Measurements from ENCODE around the gene TSPAN10. TPM values are rescaled to one million over a fixed set of nuclear protein-coding genes. Genes with fewer than 3 reads are reported as not detected.
A peak's percentile ranks its signal among the peaks of the same experiment; 100 is the strongest.
"Not testable (repeated sequence)": the region's sequence is repeated elsewhere in the genome, so short reads cannot be mapped to it uniquely, and the experiment has no call there.

TSPAN10 gene
- 1 to 10 TPM; 2.6 to 7.0 (median 4.2) TPM for polyA plus RNA-seq (ENCODE audit: insufficient read length in 3 of 3)
- long read RNA-seq, donor 1, partial matches to known transcripts = 0 of 2 reads
- long read RNA-seq, donor 1, other reads (novel, unspliced or antisense) = 0 of 2 reads
- long read RNA-seq, donor 2, partial matches to known transcripts = 0 of 1 reads
- long read RNA-seq, donor 2, other reads (novel, unspliced or antisense) = 0 of 1 reads
- long read RNA-seq, donor 3, partial matches to known transcripts = 0 of 1 reads
- long read RNA-seq, donor 3, other reads (novel, unspliced or antisense) = 0 of 1 reads
- long read RNA-seq, donor 4, partial matches to known transcripts = 0 of 6 reads
- long read RNA-seq, donor 4, other reads (novel, unspliced or antisense) = 0 of 6 reads
- long read RNA-seq, donor 5 = 0 reads
- long read RNA-seq, donor 6, transcript TSPAN10-203 (4 exons, 1,837 nt) = major isoform, 5 of 6 reads
- long read RNA-seq, donor 6, partial matches to known transcripts = 0 of 6 reads
- long read RNA-seq, donor 6, other reads (novel, unspliced or antisense) = 0 of 6 reads
- long read RNA-seq, donor 7, partial matches to known transcripts = 0 of 5 reads
- long read RNA-seq, donor 7, other reads (novel, unspliced or antisense) = 0 of 5 reads
- long read RNA-seq, donor 8 = 0 reads
- long read RNA-seq, donor 9, partial matches to known transcripts = 0 of 3 reads
- long read RNA-seq, donor 9, other reads (novel, unspliced or antisense) = 0 of 3 reads
- long read RNA-seq, donor 10, partial matches to known transcripts = 0 of 1 reads
- long read RNA-seq, donor 10, other reads (novel, unspliced or antisense) = 0 of 1 reads
- long read RNA-seq, donor 11, partial matches to known transcripts = 0 of 4 reads
- long read RNA-seq, donor 11, other reads (novel, unspliced or antisense) = 0 of 4 reads
- long read RNA-seq, donor 12, partial matches to known transcripts = 0 of 4 reads
- long read RNA-seq, donor 12, other reads (novel, unspliced or antisense) = 0 of 4 reads
- long read RNA-seq, donor 13, partial matches to known transcripts = 0 of 2 reads
- long read RNA-seq, donor 13, other reads (novel, unspliced or antisense) = 0 of 2 reads
- long read RNA-seq, donor 14 = 0 reads
- long read RNA-seq, donor 15 = 0 reads
- long read RNA-seq, donor 16, partial matches to known transcripts = 0 of 2 reads
- long read RNA-seq, donor 16, other reads (novel, unspliced or antisense) = 0 of 2 reads

DNA sequence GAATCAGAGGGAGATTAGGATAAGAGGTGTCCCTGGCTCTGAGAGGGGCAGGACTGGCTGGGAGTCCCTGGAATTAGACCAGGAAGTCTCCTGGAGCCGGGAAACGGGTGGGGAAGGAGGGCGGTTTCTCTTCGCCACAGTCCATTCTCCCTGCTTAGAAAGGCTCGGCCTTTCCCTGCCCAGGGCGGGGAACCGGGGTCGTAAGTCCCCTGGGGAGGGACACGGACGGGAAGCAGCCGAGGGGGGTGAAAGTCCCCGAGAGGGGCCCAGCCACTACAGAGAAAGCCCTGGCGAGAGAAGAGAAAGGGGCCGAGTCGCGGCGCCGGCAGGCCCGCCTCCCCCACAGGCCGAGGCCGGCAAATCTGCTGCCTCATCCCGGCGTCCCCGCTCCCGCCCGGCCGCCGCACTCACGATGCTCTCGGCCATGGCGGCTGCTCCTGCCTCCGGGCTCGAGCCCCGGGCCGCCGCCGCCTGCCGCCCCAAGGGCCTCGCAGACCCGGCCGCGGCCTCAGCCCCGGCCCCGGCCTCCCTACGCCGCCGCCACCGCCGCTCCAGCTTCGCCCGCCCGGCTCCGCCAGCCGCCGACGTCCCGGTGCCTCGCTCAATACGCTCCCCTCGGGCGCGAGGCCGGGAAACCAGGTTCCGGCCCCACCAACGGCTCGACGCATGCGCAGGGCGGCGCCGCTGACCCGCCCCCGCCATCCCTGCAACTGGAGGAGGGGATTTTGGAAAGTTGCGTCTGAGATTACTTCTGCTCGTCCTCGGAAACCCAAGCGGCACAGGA, at the start of gene TSPAN10, which contains the start of gene NPLOC4:
TSS of gene TSPAN10 (plus strand) at position 692 of the 784 bp plus-strand sequence. CDS start 5,217 bp downstream, outside the sequence.
TSS of gene NPLOC4 (minus strand) at position 608 of the 784 bp plus-strand sequence. CDS start at position 426, 182 bp downstream.
- peak; percentile 86 for DNase-seq

DNA sequence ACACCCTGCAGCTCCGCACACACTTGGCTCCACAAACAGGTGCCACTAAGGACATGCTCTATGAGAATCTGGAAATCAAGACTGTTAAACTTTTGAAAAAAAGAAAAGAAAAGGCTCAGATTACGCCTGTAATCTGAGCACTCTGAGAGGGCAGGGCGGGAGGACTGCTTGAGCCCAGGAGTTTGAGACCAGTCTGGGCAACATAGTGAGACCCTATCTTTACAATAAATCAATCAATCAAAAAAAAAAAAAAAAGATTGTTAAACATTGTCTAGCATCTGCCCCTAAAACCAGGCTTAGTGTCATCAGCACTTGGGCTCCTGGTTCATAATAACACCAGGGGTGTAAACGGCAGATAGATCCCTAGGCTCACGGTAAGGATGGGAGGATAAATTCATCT, 47.4 kb upstream of the TSPAN10 start:
- DNase-seq = no peak

DNA sequence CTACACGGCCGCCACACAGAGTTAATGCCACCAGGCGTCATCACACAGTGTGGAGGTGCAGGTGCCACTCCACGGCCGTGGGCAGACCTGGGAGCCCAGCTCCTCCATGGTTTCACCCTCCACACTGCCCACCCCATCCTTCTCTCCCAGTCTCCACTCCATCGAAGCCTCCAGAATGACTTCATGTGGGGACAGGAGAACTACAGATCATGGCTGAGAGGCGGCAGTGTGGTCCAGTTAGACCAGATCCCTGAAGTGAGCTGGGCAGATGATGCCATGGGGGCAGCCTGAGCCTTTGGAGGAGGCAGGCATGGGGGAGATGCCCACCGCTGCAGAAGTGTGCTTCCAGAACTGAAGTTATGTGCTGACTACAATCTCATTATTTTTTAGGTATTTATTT, 46.9 kb upstream of the TSPAN10 start:
- no peak for DNase-seq

DNA sequence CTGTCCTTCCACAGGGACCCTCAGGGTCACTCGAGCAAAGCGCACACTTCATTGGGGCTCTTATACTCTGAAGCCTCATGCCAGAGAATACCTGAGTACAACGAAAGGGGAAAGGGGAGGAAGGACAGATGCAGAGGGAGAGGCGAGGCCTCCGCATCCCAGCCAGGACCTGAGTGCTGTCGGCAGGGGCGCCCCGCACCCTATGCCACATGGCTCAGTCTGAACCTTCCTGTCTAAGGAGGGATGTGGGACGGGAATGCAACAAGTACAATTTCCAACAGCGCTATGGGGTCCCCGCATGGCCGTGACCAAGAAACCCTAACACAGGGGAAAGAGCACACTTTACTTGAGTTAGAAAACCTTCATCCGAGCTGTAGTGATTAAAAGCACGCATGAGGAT, 45.0 kb upstream of the TSPAN10 start:
- DNase-seq = no peak

DNA sequence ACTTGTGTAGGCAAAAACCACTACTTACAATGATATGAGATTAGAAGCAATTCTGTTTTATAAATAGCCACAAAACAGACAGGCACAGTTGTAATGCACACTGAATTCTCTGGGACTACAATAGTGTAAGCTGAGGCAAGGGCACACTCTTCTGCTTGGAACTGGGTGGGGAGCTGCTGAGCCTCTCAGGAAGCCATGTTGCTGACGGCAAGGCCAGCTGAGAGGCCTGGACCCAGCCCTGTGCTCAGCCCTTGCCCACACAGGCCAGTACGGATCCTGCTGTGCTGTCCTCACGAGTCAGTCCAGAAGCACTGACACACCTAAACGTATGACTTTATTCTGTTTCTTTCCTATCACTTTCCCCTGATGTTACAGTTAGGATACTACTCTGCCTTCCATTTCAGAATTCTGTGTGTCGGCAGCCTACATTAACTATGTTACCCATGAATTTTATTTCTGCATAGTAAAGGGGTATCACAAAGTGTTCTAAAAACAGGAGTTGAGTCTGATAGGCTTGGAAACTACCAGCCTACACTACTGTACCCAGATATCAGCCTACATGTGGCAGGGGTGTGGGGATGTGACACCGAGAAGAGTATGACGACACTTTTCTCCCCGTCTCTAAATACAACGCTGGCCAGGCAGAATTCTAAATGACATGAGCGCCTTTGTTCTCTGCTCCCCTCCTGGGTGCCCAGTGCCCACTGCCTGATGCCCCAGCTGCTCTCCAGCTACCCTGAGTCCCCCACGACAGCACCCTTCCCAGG, 43.7 kb upstream of the TSPAN10 start:
- DNase-seq = no peak

DNA sequence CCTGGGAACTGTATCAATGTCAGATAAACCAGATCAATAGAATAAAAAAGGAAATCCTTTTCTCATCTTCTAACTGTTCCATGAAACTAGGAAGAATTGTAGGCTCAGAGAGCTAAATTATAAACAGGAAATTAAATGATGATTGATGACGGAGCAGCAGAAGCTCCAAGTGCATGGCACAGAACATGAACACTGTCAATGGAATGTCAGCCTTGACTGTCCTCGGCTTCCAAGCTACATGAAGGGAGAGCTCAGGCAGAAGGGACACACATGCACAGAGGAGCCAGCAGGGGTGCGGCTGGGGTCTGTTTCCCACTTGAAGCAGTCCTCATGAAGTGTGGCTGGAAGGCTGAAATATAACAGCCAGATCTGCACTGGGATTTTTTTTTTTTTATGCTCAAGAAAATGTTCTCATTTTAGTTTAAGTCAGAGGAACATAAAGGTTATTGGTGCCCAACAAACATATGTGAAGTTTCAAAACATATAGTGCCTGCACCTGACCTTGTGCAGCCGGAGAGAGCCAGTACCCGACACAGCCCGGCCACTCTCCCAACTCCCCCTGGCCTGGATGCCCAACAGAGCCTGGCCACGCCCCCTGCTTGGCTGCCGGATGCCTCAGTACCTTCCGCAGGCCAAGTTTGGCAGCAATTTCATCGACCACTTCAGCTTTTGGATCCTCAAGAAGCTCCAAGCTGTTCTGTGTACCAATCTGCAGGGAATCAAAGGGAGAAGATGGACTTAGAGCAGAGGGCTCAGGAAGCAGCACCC, 37.1 kb upstream of the TSPAN10 start:
- no peak for DNase-seq

DNA sequence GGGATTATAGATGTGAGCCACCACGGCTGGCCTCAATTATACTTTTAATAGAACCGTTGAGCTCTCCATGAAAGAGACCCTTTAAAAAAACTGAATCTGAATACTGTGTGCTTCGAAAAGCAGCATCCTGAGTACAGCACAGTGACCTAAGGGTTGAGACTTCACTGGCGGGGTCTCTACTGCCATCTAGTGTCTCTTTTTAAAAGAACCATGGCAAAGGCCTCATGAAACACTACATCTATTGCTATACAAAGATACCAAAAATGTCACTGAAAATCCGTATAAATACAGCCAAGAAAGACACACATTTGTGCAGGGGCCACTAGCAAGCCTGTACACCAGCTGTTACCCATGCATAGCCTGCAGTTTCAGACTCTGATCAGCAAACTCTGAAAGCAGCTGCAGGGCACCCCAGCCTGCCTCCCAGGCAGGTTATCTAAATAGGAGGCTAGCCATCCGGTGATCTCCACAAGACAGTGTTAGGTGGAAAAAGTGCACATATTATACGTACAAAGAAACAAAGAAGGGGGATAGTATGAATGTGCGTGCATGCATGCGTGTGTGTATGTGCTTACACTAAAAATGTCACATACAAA, 35.4 kb upstream of the TSPAN10 start:
- DNase-seq = peak; percentile 74

DNA sequence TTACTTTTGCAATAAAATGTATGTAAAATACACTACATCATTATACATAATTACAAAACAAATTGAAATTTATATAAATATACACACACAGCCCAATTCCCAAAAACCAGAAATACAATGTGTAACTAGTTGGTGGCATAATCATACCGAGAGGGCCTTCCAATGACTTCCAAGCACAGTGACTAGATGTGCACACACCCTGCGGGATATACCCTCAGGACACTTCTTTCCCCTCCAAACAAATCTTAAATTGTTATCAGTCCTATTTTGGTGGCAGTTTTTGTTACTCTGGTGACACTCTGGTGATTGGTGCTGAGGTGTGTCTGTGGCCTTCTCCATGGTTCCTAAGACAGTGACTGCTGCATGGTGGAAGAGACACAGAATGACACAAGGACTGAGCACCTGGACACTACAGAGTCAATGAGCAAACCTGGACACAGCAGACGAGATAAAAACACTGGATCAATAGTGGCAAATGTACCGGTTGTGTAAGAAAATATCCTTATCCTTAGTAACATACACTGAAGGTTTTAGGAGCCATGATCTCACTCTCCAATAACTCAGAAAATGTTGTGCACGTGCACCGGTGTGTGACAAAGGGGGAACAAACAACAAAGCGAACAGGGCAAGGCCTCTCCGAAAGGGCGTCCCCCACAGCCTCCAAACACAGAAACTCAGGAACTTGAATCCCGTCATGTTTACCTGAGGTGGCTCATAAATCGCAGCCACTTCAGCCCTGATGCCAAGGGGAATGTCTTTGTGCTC, 33.0 kb upstream of the TSPAN10 start:
- no peak for DNase-seq

DNA sequence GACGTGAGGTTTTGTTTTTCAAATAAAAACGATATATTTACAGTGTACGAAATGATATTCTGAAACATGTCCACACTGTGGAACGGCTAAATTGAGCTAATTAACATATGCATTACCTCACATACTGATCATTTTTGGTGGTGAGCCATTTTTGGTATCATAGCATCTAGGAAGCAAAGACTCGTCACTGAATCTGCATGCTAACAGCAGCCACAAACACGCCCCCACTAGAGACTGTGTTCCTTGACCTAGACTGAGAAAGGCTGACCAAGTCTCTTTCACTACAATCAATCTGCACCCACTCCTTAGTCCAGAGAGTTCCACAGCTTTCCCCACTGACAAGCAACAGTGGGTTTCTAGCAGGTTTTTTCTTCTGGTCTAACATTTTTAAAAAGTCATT, 29.6 kb upstream of the TSPAN10 start:
- DNase-seq = no peak

DNA sequence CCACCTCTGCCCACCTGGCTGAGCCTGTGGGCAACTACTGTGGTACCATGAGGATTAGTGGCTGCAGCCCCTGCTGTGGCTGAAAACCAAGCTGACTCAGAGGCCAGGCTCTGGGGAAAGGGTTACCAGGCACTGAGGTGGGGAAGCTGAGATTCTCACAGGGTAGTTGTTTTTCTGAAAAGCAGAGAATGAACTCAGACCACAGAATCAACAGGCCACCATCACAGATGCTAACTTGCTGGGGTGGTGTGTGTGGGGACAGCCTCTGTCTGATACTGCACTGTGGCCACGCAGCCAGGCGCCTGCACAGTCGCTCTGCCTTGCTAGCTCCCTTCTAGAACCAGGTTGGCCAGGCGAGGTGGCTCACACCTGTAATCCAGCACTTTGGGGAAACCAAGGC, 28.9 kb upstream of the TSPAN10 start:
- DNase-seq = no peak

DNA sequence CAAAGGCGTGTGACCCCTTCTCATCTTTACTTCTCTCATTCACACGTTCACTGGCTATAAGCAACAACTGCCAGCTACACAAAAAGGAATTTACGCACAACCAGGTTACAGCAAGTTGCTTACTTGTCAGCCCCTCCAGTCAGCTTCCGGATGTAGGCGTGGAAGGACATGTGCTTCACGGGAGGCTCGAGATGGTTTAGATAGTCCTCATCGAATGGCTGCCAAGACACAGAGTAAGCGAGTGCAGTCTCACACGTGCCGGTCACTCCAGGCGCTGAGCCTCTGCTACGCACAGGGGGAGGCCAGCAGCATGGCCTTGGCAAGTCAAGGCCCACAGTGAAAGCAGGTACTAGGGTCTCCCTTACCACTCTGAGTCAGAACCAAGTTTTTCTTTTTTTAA, 28.4 kb upstream of the TSPAN10 start:
- DNase-seq = no peak

DNA sequence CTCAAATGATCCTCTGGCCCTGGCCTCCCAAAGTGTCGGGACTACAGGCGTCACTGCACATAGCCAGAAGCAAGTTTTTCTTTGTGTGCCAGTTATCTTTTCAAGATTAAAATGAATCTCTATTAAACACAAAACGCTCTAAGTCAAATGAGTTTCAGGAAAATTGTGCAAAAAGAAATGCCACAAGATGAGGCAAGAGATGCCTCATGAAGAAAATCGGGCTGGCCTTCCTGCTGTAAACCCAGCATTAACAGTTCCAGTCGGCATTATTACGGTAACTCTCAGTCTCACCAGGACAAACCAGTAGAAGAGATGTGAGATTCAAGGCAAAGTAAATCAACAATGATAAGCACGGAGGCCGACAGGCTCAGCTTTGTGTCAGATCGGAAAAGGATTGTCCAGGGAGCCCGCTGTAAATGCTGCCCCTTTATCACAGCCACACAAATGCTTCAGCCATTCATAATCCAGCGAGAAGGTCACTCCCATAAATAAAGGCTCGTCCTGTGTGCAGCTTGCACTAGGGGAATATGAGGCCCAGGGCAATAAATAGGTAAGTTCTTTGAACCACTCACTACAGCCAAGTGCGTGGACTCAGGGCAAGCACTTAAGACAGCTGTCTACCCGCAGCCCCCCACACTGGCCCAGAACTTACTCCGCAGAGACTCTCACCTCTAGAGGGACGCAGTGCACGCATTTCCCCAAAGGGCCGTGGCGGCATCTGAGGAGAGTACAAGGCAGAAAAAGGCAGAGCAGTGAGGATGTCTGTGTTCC, 27.3 kb upstream of the TSPAN10 start:
- no peak for DNase-seq

DNA sequence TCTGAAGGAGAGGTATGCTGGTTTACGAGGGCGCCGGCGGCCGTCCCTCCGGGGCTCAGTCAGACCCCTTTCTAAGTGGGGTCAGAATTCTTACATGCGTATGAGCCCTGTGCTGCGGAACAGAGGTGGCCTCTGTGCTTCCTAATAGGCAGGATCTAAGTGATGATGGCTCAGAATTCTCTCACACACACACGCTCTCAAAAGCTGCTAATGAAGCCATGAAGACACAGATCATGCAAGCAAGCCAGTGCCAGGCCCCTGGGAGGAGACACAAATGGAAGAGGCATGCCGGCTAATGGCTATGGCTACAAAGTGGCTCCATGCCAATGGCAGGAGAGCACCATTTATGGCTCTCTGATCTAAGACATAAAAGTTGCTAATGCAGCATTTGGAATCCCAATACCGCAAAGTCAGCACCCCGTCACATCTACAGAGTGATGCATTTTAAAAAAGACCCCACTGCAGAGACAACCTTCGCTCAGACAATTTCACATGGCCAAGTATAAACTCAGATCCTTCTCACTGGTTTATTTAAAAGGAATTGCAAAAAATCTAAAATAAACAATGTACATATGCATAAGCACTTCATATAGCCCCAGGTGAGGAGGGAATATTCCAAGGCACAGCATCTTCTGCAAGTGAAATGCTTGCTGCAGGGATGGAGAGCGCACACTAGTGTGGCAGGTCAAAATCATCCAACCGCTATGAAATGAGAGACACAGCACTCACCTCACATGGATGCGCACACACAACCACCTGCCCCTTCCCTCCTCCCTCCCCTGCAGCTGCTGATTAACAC, 24.6 kb upstream of the TSPAN10 start:
- DNase-seq = no peak

DNA sequence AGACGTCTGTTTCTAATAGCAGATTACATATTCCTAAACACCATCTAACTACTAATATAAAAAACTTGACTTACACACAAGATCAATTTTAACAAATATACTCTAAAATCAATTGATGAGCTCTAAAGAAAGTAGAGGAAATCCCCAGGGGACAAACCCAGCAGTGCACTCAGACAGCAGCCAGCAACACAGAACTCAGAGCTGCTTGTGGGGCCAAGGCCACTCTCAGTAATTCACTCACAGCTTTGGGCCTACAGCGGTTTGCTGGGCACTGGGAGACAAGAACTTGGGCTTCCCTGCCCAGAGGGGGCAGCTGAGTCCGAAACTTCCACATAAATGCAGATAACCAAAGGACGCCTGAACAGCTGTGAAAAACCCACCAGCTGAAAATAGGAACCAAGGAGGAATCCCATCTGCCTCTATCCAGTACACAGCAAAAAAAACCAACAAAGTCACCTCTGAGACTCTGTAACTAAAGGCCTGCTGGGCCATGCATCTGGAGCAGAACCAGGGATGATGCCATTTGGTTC, 21.5 kb upstream of the TSPAN10 start:
- no peak for DNase-seq

DNA sequence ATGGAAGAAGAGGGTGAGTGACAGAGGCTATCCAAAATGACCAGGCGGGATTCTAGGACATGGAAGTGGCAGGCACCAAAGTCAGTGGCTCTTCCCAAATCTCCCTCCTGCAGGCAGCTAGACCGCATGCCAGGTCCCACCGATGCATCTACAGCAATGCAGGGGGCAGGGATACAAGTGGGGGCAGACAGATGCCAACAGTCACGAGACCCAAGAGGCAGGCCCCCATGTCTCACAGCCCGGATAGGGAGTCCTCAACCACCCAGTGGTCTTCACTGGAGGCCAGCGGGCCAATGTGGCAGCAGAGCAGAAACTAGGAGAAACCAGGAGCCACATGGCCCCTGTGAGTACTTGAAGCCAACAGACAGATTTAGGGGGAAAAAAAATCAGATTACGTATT, 20.1 kb upstream of the TSPAN10 start:
- no peak for DNase-seq

DNA sequence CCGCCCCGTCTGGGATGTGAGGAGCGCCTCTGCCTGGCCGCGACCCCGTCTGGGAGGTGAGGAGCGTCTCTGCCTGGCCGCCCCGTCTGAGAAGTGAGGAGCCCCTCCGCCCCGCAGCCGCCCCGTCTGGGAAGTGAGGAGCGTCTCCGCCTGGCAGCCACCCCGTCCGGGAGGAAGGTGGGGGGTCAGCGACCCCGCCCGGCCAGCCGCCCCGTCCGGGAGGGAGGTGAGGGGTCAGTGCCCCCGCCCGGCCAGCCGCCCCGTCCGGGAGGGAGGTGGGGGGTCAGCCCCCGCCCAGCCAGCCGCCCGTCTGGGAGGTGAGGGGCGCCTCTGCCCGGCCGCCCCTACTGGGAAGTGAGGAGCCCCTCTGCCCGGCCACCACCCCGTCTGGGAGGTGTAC, 18.7 kb upstream of the TSPAN10 start:
- not testable (repeated sequence) for DNase-seq
